SK-N-MC (cell line): ENCODE results near the gene ATF3.

Experiments used
- DNase-seq: peaks from one replicate; pipeline ENCODE4 v3.0.0-alpha.2; 2011; ENCODE audit warnings: low read depth, low spot score
- H3K27ac ChIP-seq: fragments of 200-600 bp; sonication (generic); 2 replicates; pipeline ENCODE4 v1.5.1; 2016; ENCODE audit warnings: mixed run types
- H3K36me3 ChIP-seq: fragments of 200-600 bp; sonication (generic); 2 replicates; pipeline ENCODE4 v1.6.1; 2017; ENCODE audit warnings: antibody characterized with exemption, low read length, mixed read lengths; ENCODE audit not compliant: insufficient read depth
- H3K4me3 ChIP-seq: fragments of 200-600 bp; sonication (generic); 2 replicates; pipeline ENCODE4 v1.5.1; 2016
- H3K9ac ChIP-seq: fragments of 200-600 bp; sonication (generic); 2 replicates; pipeline ENCODE4 v1.8.0; 2017; ENCODE audit warnings: mixed run types, mixed read lengths; ENCODE audit not compliant: insufficient read length
- H3K9me3 ChIP-seq: fragments of 200-600 bp; sonication (generic); 2 replicates; pipeline ENCODE4 v1.6.1; 2017; ENCODE audit warnings: low read depth, mild to moderate bottlenecking, antibody characterized with exemption, low read length, moderate library complexity, mixed read lengths
- EZH2 ChIP-seq: fragments of 200-600 bp; sonication (generic); IDR thresholded peaks from one replicate; pipeline ENCODE4 v1.6.1; 2017; ENCODE audit warnings: antibody characterized with exemption
- FOXP2 ChIP-seq: optimal IDR thresholded peaks from 2 replicates; pipeline ENCODE3; 2011; ENCODE audit warnings: mild to moderate bottlenecking, moderate library complexity; ENCODE audit not compliant: insufficient read depth; ENCODE audit errors: extremely low read length, control extremely low read depth
- POLR2AphosphoS5 ChIP-seq: IDR thresholded peaks from 2 replicates; pipeline ENCODE4 v1.6.1; 2012; ENCODE audit warnings: mild to moderate bottlenecking, low read depth, low read length, borderline replicate concordance

The ATF3 gene

DNA sequence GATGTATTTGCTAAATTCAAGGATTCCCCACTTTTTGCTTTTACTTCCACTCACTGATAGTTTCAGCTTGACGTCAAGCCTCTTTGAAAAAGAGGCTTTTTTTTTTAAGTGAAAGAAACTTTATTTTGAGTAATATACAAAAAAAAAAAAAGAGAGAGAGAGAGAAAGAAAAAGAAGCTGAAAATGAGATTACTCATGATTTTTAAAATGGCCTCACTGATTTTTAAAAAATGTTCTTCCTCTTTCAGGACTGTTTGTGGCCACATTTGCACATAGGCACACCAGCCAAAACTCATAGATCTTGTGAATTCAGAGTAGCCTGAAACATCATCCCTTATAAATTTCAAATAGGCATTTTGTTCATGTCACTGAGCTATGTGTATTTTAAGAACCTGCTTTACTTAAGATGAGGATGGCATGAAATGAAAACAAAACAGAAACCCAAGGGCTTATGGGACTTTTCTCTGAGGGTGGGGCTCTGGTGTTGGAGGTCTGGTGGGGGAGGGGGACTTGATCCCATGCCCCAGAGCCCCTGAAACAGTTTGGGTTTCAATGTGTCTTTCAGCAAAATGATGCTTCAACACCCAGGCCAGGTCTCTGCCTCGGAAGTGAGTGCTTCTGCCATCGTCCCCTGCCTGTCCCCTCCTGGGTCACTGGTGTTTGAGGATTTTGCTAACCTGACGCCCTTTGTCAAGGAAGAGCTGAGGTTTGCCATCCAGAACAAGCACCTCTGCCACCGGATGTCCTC lies 6.1 kb downstream of the ATF3 start:
- no peak for DNase-seq
- no peak overlapping the region for H3K9ac ChIP-seq
- H3K27ac ChIP-seq = no peak overlapping the region
- peaks cover 51% of the 10 kb centered on the region for H3K36me3 ChIP-seq
- H3K4me3 ChIP-seq = no peak overlapping the region
- no peaks in the 10 kb centered on the region for H3K9me3 ChIP-seq
- TF ChIP-seq POLR2AphosphoS5 = no peak
- TF ChIP-seq FOXP2 = no peak
- TF ChIP-seq EZH2 = no peak

DNA sequence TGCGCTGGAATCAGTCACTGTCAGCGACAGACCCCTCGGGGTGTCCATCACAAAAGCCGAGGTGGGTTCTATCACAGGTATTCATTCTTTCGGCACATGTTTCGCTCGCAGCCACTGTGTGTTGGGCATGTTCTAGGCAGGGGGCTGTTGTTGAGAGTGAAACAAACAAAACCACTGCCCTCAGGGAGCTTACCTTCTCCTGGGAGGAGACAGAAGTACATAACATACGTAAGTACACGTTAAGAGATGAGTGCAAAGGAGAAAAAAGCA lies 6.6 kb downstream of the ATF3 start:
- Histone ChIP-seq H3K9me3 (no peaks in the 10 kb centered on the region), H3K4me3 (no peak overlapping the region), H3K27ac (no peak overlapping the region), H3K36me3 (peaks cover 55% of the 10 kb centered on the region), H3K9ac (no peak overlapping the region)
- no peak for DNase-seq
- no peak for TF ChIP-seq EZH2
- no peak for TF ChIP-seq POLR2AphosphoS5
- TF ChIP-seq FOXP2 = no peak

DNA sequence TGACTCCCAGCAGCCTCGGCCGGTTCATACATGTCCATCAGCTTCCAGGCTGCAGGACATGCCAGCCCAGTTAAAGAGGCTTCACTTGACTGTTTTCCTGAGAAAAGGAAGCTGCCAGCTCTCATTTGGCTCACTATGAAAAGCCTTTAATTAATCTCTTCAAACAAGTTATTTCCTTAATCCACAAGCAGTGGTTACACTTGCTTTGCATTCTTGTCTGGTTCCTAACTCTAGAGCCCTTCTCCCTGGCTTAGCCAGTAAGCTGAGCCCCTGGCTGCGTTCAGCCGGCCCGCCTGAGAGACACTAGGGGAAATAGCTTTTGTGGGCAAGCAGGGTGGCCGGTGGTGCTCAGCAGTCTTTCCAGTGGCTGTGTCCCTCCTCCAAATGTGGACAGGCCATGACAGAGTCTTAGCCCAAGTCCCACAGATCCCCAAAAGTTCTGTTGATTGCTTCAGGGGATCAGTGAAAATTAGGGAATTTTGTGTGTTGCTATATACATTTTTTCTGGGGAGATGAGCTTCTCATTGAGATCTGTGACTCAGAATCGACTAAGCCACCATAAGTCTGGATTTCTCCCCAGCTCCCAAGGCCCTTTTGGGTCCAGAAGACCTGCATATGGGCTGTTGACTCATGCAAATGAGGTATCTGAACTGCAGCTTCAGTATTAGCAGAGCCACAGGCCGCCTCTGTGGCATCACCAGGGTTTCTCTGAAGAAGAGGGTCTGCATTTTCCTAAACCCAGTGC lies 10.1 kb downstream of the ATF3 start:
- H3K9ac ChIP-seq = no peak overlapping the region
- no peak for TF ChIP-seq FOXP2
- no peak for TF ChIP-seq EZH2
- no peak for TF ChIP-seq POLR2AphosphoS5
- DNase-seq = no peak
- H3K9me3 ChIP-seq = no peaks in the 10 kb centered on the region
- H3K36me3 ChIP-seq = peaks cover 63% of the 10 kb centered on the region
- no peak overlapping the region for H3K4me3 ChIP-seq
- H3K27ac ChIP-seq = no peak overlapping the region

- Histone ChIP-seq H3K36me3 (peaks cover 55% of the 10 kb centered on the region), H3K9me3 (no peaks in the 10 kb centered on the region), H3K27ac (no peak overlapping the region), H3K9ac (no peak overlapping the region), H3K4me3 (no peak overlapping the region)
- TF ChIP-seq EZH2 (no peak), POLR2AphosphoS5 (no peak), FOXP2 (no peak)
- DNase-seq = no peak
Observed at GRCh38 chr1:212620293-212620692, 11.7 kb downstream of the ATF3 start.

GRCh38 chr1:212621043-212621948 lies 12.7 kb downstream of the ATF3 start:
- H3K4me3 ChIP-seq = no peak overlapping the region
- no peak overlapping the region for H3K27ac ChIP-seq
- H3K36me3 ChIP-seq = peaks cover 46% of the 10 kb centered on the region
- TF ChIP-seq FOXP2 = no peak
- TF ChIP-seq EZH2 = no peak
- H3K9me3 ChIP-seq = no peaks in the 10 kb centered on the region
- H3K9ac ChIP-seq = no peak overlapping the region
- DNase-seq = no peak

- no peaks in the 10 kb centered on the region for H3K9me3 ChIP-seq
- TF ChIP-seq POLR2AphosphoS5 = no peak
- no peak for TF ChIP-seq EZH2
- TF ChIP-seq FOXP2 = no peak
- peaks cover 40% of the 10 kb centered on the region for H3K36me3 ChIP-seq
- H3K27ac ChIP-seq = no peak overlapping the region
- no peak overlapping the region for H3K9ac ChIP-seq
- no peak for DNase-seq
- no peak overlapping the region for H3K4me3 ChIP-seq
Observed at GRCh38 chr1:212621949-212622305, 13.4 kb downstream of the ATF3 start.

GRCh38 chr1:212622467-212622866 lies 13.9 kb downstream of the ATF3 start:
- DNase-seq = no peak
- no peak for TF ChIP-seq EZH2
- no peak for TF ChIP-seq POLR2AphosphoS5
- no peak for TF ChIP-seq FOXP2

GRCh38 chr1:212622906-212623305 lies 14.3 kb downstream of the ATF3 start:
- H3K4me3 ChIP-seq = no peak overlapping the region
- no peaks in the 10 kb centered on the region for H3K9me3 ChIP-seq
- H3K36me3 ChIP-seq = peaks cover 30% of the 10 kb centered on the region
- H3K27ac ChIP-seq = no peak overlapping the region
- no peak for DNase-seq
- TF ChIP-seq FOXP2 (no peak), POLR2AphosphoS5 (no peak)
- H3K9ac ChIP-seq = no peak overlapping the region

More at GRCh38 chr1:212622467-212622866, 13.9 kb downstream of the ATF3 start:
- H3K36me3 ChIP-seq = peaks cover 34% of the 10 kb centered on the region
- no peak overlapping the region for H3K9ac ChIP-seq
- H3K9me3 ChIP-seq = no peaks in the 10 kb centered on the region
- no peak overlapping the region for H3K4me3 ChIP-seq
- H3K27ac ChIP-seq = no peak overlapping the region
